ENCODE data around the gene ARHGEF26. TPM values are rescaled to one million over a fixed set of nuclear protein-coding genes. Genes with fewer than 3 reads are reported as not detected.

ARHGEF26 gene
- total RNA-seq, 1 donor from 2014 or later: 29.2 TPM

GRCh38 chr3:154139996-154140436 lies 18.8 kb downstream of the ARHGEF26 start:
- intact Hi-C loops (cut with DNase I): no loop called here
- DNase-seq (ENCODE audit: extremely low spot score in 2 of 2): no peak
- no peak overlapping the region for H3K4me3 ChIP-seq
- no peaks in the 10 kb centered on the region for H3K36me3 ChIP-seq
- no peaks in the 10 kb centered on the region for H3K9me3 ChIP-seq
- no peak overlapping the region for H3K27ac ChIP-seq
- H3K4me1 ChIP-seq: no peaks in the 10 kb centered on the region
- no peaks in the 10 kb centered on the region for H3K27me3 ChIP-seq
- TF ChIP-seq POLR2AphosphoS5 (IDR thresholded peaks at IDR 0.05; ENCODE audit: insufficient read depth in 1 of 2, low read depth in 1 of 2) (no peak), CTCF (IDR thresholded peaks at IDR 0.05) (no peak), POLR2A (IDR thresholded peaks at IDR 0.05) (no peak)

DNA sequence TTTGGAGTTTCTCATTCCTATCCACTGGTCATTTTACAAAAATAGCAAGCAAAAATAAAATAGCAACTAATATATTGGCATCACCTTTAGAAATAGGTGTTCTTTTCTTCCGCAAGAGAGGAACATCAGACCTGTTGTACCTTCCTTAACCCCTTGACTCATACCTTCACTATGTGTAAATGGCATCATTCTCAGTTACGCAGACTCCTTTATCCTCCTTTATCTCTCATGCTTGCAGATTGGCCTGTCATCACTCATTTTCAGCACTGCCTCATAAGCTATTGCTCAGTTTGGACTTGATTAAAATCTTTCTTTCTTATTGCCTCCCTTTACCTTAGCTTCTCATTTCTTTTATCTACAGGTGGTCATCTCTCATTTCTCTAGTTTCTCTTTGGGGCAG lies 21.4 kb downstream of the ARHGEF26 start:
- no peak for DNase-seq (ENCODE audit: extremely low spot score in 2 of 2)
- Histone ChIP-seq H3K36me3 (no peaks in the 10 kb centered on the region), H3K27ac (no peak overlapping the region), H3K27me3 (no peaks in the 10 kb centered on the region), H3K4me1 (no peaks in the 10 kb centered on the region), H3K4me3 (no peak overlapping the region), H3K9me3 (no peaks in the 10 kb centered on the region)
- no peak for TF ChIP-seq POLR2AphosphoS5 (IDR thresholded peaks at IDR 0.05; ENCODE audit: insufficient read depth in 1 of 2, low read depth in 1 of 2)
- no peak for TF ChIP-seq POLR2A (IDR thresholded peaks at IDR 0.05)
- no peak for TF ChIP-seq CTCF (IDR thresholded peaks at IDR 0.05)
- intact Hi-C loops (cut with DNase I): no loop called here

DNA sequence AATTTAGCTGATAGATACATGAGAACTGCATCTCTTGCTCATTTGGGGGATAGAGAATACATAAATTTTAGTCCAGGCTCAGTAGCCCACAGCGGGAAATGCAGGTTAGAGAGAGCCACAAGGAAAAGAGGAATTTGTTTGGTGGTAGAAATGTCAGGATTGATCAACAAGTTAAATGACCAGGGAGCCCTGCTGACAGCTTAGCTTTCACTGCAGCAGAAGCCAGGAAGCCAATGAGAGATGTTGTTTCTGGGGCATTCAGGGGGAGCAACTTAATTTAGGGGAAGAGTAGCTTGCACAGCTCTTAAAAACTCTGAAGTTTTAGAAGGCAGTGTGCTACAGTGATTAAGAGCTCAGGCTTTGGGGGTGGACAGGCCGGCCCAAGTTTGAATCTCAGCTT lies 22.7 kb downstream of the ARHGEF26 start:
- no peak for TF ChIP-seq POLR2A (IDR thresholded peaks at IDR 0.05)
- no peak for TF ChIP-seq CTCF (IDR thresholded peaks at IDR 0.05)
- TF ChIP-seq POLR2AphosphoS5 (IDR thresholded peaks at IDR 0.05; ENCODE audit: insufficient read depth in 1 of 2, low read depth in 1 of 2): no peak
- H3K27me3 ChIP-seq: no peaks in the 10 kb centered on the region
- H3K4me3 ChIP-seq: no peak overlapping the region
- H3K9me3 ChIP-seq: no peaks in the 10 kb centered on the region
- H3K27ac ChIP-seq: no peak overlapping the region
- intact Hi-C loops (cut with DNase I): no loop called here
- DNase-seq (ENCODE audit: extremely low spot score in 2 of 2): no peak
- H3K36me3 ChIP-seq: no peaks in the 10 kb centered on the region
- no peaks in the 10 kb centered on the region for H3K4me1 ChIP-seq

DNA sequence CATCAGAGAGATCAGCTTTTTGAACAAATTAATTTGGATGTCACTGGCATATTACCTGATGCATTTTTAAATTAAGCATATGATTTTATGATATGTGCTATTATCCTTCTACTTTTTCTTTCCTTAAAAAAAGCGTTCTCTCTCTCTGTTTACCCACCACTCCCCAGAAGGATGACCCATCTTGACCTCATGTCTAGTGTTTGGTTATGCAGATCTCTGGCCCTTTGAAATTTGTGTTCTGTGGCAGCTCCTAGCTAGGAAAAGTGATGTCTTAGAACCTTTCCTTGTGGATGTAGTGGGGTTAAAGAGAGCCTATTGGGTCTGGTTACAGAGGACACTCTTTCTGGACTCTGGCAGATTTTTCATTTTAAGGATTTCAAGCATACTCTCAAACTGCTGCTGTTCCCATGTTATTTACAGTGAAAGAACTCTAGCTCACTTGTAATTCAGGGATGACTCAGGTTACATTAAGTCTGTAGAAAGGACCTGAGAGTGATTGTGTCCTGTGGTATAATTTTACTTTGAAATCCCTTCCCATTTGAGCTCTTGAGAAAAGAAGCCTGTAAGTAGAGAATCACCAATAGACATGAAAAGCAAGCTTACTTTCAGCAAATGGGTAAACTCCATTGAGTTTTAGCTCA lies 23.8 kb downstream of the ARHGEF26 start:
- no peaks in the 10 kb centered on the region for H3K4me1 ChIP-seq
- H3K9me3 ChIP-seq: no peaks in the 10 kb centered on the region
- no peak for DNase-seq (ENCODE audit: extremely low spot score in 2 of 2)
- no peak overlapping the region for H3K4me3 ChIP-seq
- H3K27ac ChIP-seq: no peak overlapping the region
- intact Hi-C loops (cut with DNase I): no loop called here
- TF ChIP-seq CTCF (IDR thresholded peaks at IDR 0.05) (no peak), POLR2A (IDR thresholded peaks at IDR 0.05) (no peak), POLR2AphosphoS5 (IDR thresholded peaks at IDR 0.05; ENCODE audit: insufficient read depth in 1 of 2, low read depth in 1 of 2) (no peak)
- H3K27me3 ChIP-seq: no peaks in the 10 kb centered on the region
- no peaks in the 10 kb centered on the region for H3K36me3 ChIP-seq

DNA sequence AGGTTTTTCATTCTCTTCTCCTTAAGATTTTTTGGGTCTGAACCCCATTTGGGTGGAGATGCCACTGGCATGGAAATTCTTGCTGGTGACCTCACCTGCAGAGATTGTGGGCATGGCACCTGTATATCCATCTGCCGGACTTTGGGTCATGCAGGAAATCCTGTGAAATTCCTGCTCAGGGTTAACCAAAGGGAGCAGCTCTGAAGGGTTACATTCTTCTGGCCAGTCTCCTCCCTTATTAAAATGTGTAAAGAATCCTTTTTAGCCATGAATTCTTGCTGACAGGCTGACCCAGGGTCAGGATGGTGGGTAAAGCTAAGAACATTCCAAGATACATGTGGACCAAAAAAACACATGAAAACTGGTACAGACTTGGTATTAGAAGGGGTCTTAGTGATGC lies 27.4 kb downstream of the ARHGEF26 start:
- intact Hi-C loops (cut with DNase I): no loop called here
- TF ChIP-seq CTCF (IDR thresholded peaks at IDR 0.05) (no peak), POLR2AphosphoS5 (IDR thresholded peaks at IDR 0.05; ENCODE audit: insufficient read depth in 1 of 2, low read depth in 1 of 2) (no peak), POLR2A (IDR thresholded peaks at IDR 0.05) (no peak)
- no peaks in the 10 kb centered on the region for H3K27me3 ChIP-seq
- no peak overlapping the region for H3K4me3 ChIP-seq
- H3K27ac ChIP-seq: no peak overlapping the region
- H3K36me3 ChIP-seq: peaks cover 0 to 5% of the 10 kb centered on the region in 2 donors
- no peaks in the 10 kb centered on the region for H3K9me3 ChIP-seq
- DNase-seq (ENCODE audit: extremely low spot score in 2 of 2): no peak
- H3K4me1 ChIP-seq: no peaks in the 10 kb centered on the region

All from vagina (tissue), 2 donors.